Measurements from ENCODE around the gene RNF220. TPM values are rescaled to one million over a fixed set of nuclear protein-coding genes. Genes with fewer than 3 reads are reported as not detected.

RNF220 gene
- total and polyA plus RNA-seq, 5 donors: 56.0 to 81.7 (median 71.0) TPM

DNA sequence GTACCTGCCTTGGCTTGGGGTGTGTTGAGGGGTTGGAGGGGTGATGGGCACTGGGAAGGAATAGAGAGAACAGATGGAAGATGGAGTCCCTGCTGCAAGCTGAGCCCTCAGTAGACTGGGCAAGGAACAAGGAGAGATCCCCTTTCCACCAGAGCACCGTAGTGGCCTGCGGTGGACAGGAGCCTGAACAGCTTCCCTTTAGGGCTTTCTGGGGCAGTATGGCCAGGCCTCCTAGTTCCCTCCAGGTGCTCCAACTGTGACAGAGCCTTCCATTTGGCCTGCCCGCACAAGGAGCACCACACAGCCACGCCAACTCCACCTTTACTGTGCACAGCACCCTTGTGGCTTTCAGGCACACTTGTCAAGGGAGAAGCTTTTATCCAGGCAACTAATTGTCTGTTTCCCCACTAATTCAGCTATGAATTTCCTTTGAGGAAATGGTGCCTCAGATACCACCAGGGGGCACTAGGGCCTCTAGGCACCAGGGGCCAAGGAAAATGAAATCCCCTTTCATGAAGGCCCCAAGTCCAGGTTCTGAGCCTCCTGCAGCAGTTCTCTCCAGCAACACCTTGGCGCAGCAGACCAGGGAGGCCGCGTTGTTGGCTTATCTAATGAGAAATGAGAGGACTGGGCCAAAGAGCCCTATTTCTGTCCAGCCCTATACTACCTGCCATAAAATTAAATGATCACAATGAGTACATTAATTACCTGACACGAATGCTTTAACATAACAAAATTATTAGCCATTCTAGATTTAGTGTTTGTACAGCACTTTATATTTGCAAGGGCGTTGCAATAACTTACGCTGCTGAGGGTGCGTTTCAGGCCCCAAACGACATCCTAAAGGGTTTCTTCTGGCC, 26.9 kb upstream of the RNF220 start:
- ATAC-seq (peak in 1 of 2 donors; percentile 34), DNase-seq (peak; percentile 27 to 58 (median 54))
- Histone ChIP-seq H3K27ac (ENCODE audit: low read length) (no peak overlapping the region), H3K4me3 (ENCODE audit: low read length) (no peak overlapping the region), H3K27me3 (ENCODE audit: control insufficient read depth, insufficient read depth) (no peaks in the 10 kb centered on the region), H3K9me3 (ENCODE audit: control insufficient read depth, low read length) (no peaks in the 10 kb centered on the region), H3K4me1 (ENCODE audit: control insufficient read depth, insufficient read depth, low read length) (no peaks in the 10 kb centered on the region)
- WGBS: 59% methylated on average over 12 of the region's 12 CpGs
- intact Hi-C loops (cut with DNase I): loop anchor here (2.0 to 10.0 kb wide), 3 partner anchors 127 to 217 kb away; no protein-coding TSS in a partner anchor

DNA sequence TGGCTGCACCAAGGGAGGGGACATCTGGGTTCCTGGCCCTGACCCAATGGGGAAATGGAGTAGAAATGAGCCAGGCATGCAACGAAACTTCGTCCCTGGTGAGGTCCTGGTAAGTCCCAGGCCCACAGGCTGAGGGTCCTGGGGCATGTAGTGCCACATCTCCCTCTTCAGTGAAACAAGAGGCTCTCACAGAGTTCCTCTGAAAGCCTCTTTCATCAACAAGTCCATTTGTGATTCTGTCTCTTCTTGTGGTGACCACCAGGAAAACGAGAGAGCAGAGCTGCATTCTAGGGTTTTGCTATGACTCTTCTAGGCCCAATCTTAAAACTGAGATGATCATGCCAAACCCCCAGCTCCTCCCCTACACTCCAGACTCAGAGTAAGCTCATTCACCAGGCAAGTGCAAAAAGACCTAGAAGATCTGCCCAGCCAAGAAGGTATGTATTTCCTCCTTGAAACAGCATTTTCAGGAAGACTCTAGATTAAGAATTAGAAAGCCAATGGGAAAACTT, 24.3 kb upstream of the RNF220 start:
- H3K27ac ChIP-seq (ENCODE audit: low read length): no peak overlapping the region
- H3K9me3 ChIP-seq (ENCODE audit: control insufficient read depth, low read length): no peaks in the 10 kb centered on the region
- ATAC-seq: no peak
- WGBS: 68% methylated on average over 3 of the region's 3 CpGs
- no peak overlapping the region for H3K4me3 ChIP-seq (ENCODE audit: low read length)
- intact Hi-C loops (cut with DNase I): loop anchor here in 1 of 4 donors (2.0 kb wide), 1 partner anchor 212 kb away; no protein-coding TSS in a partner anchor
- H3K4me1 ChIP-seq (ENCODE audit: control insufficient read depth, insufficient read depth, low read length): no peaks in the 10 kb centered on the region
- DNase-seq: no peak
- no peaks in the 10 kb centered on the region for H3K27me3 ChIP-seq (ENCODE audit: control insufficient read depth, insufficient read depth)

DNA sequence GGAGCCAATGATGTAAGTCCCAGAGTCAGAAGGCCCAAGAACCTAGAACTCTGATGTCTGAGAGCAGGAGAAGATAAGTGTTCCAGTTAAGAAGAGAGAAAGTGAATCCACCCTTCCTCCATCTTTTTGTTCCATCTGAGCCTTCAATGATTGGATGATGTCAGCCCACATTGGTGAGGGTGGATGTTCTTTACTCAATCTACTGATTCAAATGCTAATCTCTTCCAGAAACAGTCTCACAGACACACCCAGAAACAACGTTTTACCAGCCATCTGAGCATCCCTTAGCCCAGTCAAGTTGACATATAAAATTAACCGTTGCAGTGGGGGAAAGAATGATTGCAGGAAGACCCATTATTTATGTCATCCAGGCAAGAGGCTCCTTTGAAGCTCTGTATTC, 16.5 kb upstream of the RNF220 start:
- H3K4me1 ChIP-seq (ENCODE audit: control insufficient read depth, insufficient read depth, low read length): no peaks in the 10 kb centered on the region
- H3K27me3 ChIP-seq (ENCODE audit: control insufficient read depth, insufficient read depth): peaks cover 3% of the 10 kb centered on the region
- ATAC-seq: no peak
- H3K27ac ChIP-seq (ENCODE audit: low read length): no peak overlapping the region
- no peaks in the 10 kb centered on the region for H3K9me3 ChIP-seq (ENCODE audit: control insufficient read depth, low read length)
- DNase-seq: no peak
- H3K4me3 ChIP-seq (ENCODE audit: low read length): no peak overlapping the region
- intact Hi-C loops (cut with DNase I): no loop called here
- WGBS: 54% methylated on average over 2 of the region's 2 CpGs

DNA sequence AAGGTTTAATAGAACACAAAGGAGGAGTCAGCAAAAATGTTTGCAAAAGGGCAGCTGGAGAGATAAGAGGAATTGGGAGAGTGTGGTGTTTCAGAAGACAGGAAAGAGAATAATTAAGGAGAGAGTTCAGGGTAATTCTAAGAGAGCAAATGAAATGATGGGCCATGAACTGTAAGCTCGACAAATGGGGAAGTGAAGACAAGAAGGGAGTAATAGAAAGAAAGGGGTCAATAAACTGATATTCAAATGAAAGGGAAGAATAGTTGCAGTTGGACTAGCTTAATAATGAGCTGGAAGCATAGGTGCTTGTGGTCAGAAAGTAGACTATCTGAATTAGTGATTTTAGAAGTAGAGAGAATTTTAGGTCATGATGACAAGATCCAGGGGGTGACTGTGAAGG, 15.6 kb upstream of the RNF220 start:
- H3K27ac ChIP-seq (ENCODE audit: low read length): no peak overlapping the region
- intact Hi-C loops (cut with DNase I): no loop called here
- WGBS: 70% methylated on average over 1 of the region's 1 CpG
- DNase-seq (no peak), ATAC-seq (no peak)
- H3K4me3 ChIP-seq (ENCODE audit: low read length): no peak overlapping the region
- H3K27me3 ChIP-seq (ENCODE audit: control insufficient read depth, insufficient read depth): peaks cover 3% of the 10 kb centered on the region
- no peaks in the 10 kb centered on the region for H3K9me3 ChIP-seq (ENCODE audit: control insufficient read depth, low read length)
- no peaks in the 10 kb centered on the region for H3K4me1 ChIP-seq (ENCODE audit: control insufficient read depth, insufficient read depth, low read length)

DNA sequence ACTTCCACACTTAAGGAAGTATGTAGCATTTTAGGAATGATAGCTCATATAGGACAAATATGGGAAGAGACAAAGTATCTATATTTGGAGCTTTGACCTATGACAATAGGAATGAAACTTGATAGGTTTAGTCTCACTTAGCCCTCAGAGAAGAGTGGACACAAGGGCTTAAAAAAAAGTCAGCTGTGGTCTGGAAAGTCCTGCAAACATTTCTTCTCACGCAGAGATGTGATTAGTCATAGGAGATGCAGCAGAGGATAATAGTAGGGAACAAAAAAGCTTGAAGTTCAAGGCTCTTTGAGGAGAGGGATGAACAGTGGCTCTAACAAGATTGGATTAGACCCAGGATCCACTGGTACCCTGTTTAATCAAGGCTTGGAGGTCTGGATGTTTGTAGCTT, 14.8 kb upstream of the RNF220 start:
- no peak for DNase-seq
- Histone ChIP-seq H3K27ac (ENCODE audit: low read length) (no peak overlapping the region), H3K27me3 (ENCODE audit: control insufficient read depth, insufficient read depth) (peaks cover 6% of the 10 kb centered on the region), H3K9me3 (ENCODE audit: control insufficient read depth, low read length) (no peaks in the 10 kb centered on the region), H3K4me1 (ENCODE audit: control insufficient read depth, insufficient read depth, low read length) (no peaks in the 10 kb centered on the region), H3K4me3 (ENCODE audit: low read length) (no peak overlapping the region)
- intact Hi-C loops (cut with DNase I): no loop called here
- ATAC-seq: no peak
- WGBS: 37% methylated on average over 1 of the region's 1 CpG

DNA sequence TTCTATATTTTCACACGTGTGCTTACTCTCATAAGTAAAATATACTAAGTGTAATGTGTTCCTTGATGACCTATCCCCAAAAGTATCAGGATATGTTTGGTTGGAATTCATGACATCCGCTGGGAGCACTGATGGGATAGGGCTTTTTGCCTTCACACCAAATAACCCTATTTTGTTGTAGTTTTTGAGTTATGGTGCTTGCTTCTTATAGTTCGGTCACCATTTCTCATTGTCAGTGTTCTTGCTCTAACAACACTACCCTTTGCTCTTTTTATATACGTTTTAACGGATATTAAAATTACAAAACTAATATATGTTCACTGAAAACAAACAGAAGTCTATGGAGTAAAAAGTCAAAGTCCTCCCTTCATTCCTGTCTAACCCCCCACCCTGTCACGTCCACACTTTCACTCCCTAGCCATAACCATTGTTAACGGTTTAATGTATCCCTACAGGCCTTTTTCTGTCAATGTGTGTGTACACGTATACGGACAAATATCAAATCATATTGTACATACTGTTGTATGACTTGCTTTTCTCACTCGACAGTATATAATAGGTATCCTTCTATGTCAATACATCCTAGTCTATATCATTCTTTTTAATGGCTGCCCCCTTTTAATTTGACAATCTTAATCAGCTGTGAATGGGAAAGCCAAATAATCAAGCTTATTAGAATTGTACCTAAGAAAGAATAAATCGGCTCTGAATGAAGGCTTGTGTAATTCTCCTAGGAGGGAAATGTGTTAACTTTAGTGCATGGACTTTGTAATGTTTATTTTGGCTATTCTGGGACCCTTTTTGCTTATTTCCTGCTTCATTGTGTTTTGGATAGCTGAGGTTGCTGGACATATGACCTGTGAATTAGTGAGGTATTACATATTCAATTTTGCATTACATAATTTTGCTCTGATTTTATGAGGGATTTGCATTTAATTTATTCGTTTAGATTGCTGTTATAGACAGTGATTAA, 3.5 kb upstream of the RNF220 start:
- ATAC-seq (no peak), DNase-seq (no peak)
- Histone ChIP-seq H3K27me3 (ENCODE audit: control insufficient read depth, insufficient read depth) (peaks cover 3% of the 10 kb centered on the region), H3K4me1 (ENCODE audit: control insufficient read depth, insufficient read depth, low read length) (peaks cover 4% of the 10 kb centered on the region), H3K9me3 (ENCODE audit: control insufficient read depth, low read length) (no peaks in the 10 kb centered on the region), H3K27ac (ENCODE audit: low read length) (no peak overlapping the region), H3K4me3 (ENCODE audit: low read length) (no peak overlapping the region)
- WGBS: 83% methylated on average over 12 of the region's 12 CpGs
- intact Hi-C loops (cut with DNase I): no loop called here

DNA sequence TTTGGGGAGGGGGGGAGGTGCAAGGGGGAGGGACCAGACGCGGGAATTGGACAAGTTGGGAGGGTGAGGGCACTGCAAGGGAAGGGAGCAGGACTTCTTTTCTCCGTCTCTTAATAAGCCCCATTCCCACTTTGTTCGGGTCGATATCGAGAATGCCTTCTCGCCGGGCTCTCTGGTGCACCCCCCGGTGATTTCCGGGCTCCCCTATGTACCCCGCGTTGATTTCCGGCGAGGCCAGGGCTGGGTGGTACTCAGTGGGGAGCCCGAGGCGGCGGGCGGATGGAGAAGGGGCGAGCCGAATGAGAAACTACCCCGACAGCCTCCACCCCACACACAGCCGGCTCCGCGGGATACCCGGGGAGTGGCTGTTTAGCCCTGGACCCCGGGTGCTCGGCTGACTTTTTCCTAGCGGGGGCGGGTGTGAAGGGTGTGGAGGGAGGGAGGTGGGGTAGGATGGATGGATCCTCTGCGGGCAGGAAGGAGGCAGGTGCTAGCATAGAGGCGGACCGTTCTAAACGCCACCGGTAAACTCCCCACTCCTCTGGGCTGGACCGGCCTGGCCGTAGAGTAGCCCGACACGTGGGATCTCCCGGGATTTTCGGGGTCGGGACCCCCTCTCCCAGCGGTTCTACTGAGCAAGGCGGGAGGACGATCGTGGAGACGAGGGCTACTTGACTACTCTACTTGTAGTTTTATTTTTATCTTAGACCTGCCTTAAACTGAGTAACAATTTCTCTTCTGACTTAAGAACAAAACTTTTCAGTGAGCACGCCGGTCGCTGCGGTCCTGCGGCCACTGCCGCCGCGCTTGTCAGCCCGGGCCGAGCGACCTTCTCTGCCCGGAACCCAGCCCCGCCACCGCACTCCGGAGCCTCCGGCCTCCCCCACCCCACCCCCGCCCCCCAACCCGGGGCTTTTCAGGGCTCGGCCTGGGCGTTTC, 1.0 kb downstream of the RNF220 start:
- Histone ChIP-seq H3K4me3 (ENCODE audit: low read length) (peak overlapping the region; percentile 26), H3K27me3 (ENCODE audit: control insufficient read depth, insufficient read depth) (no peaks in the 10 kb centered on the region), H3K4me1 (ENCODE audit: control insufficient read depth, insufficient read depth, low read length) (peaks cover 4% of the 10 kb centered on the region), H3K9me3 (ENCODE audit: control insufficient read depth, low read length) (no peaks in the 10 kb centered on the region), H3K27ac (ENCODE audit: low read length) (no peak overlapping the region)
- ATAC-seq (peak; percentile 20 to 56), DNase-seq (peak in 2 of 3 donors; percentile 46 to 54)
- intact Hi-C loops (cut with DNase I): no loop called here
- under 1% methylated on average over 66 of the region's 66 CpGs for WGBS

DNA sequence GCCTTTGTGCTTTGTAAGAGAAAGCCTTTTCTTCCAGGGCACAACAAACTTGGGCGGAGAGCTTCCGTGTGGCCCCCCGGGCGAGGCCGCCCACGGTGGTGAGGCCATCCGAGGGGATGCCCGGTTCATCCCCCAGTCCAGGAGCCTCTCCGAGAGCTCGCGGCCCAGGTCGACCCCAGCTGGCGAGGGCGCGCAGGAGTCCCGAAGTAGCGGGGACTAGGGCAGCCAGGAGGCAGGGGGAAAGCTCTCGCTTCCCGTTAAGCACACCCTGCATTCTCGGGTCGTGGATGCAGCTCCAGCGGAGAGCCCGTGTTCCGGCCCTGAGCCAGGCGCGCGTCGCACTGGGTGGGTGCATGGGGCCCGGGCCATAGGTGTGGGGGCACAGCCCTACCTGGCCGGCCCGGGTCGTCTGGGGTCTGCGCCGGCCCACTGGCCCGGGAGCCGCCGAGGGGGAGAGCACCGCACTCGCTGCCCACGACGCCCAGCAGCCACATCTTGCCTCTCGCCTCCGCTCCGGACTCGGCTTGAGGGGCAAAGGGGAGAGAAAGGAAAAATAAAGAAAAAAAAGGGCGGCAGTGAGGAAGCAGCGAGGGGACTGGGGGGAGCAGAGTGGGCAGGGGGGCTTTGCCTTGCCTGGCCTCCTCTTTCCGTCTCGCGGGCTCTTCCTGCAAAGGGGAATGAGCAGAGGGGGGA, 1.8 kb downstream of the RNF220 start:
- DNase-seq (peak in 2 of 3 donors; percentile 46 to 52), ATAC-seq (peak in 1 of 2 donors; percentile 28)
- no peak overlapping the region for H3K27ac ChIP-seq (ENCODE audit: low read length)
- no peaks in the 10 kb centered on the region for H3K27me3 ChIP-seq (ENCODE audit: control insufficient read depth, insufficient read depth)
- WGBS: 2% methylated on average over 50 of the region's 50 CpGs
- H3K4me3 ChIP-seq (ENCODE audit: low read length): peak overlapping the region; percentile 26
- peaks cover 4% of the 10 kb centered on the region for H3K4me1 ChIP-seq (ENCODE audit: control insufficient read depth, insufficient read depth, low read length)
- intact Hi-C loops (cut with DNase I): no loop called here
- H3K9me3 ChIP-seq (ENCODE audit: control insufficient read depth, low read length): no peaks in the 10 kb centered on the region

DNA sequence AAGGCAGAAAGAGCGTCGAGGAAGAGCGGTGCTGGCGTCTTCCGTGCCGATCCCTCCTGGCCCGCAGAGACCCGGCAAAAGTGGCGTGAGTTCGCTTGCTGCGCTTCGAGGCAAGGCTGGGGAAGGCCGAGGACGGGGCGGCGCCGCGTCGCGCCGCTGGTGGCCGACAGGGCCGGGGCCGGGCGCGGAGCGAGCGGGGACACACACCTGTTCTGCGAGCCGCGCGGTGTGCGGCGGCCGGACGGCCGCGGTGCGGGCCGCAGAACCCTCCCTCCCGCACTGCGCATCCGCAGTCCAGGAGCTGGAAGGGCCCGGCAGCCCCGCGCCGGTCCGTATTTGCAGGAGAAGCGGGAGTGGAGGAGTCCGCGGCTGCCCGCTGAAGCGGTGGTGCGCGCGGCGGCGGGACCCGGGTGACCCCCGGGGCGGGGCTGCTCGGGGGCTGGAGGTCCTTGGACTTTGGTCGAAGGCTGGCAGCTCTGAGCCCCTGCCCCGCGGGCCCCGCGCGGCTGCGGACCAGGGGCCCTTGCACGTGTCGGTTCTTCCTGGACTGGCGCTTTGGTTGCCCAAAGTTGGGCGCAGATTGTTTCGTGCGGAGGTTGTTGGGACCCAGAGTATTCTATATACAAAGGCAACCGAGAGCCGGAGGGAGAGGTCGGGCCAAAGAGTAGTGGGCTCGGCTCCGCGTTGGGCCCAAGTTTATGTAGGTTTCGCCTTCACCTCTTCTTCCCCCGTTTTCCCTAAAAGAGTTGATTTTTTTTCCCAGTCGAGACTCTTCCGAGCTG, 2.6 kb downstream of the RNF220 start:
- ATAC-seq (no peak), DNase-seq (peak in 2 of 3 donors; percentile 37 to 50)
- intact Hi-C loops (cut with DNase I): no loop called here
- Histone ChIP-seq H3K4me1 (ENCODE audit: control insufficient read depth, insufficient read depth, low read length) (peaks cover 4% of the 10 kb centered on the region), H3K27me3 (ENCODE audit: control insufficient read depth, insufficient read depth) (no peaks in the 10 kb centered on the region), H3K4me3 (ENCODE audit: low read length) (peak overlapping the region; percentile 26), H3K27ac (ENCODE audit: low read length) (no peak overlapping the region), H3K9me3 (ENCODE audit: control insufficient read depth, low read length) (no peaks in the 10 kb centered on the region)
- 2% methylated on average over 85 of the region's 85 CpGs for WGBS

Measured in right cardiac atrium (tissue), 5 donors.